Stomach smooth muscle (tissue), 2 donors: Measurements from ENCODE around the gene AZI2.

Source experiments
- H3K27ac ChIP-seq: one replicate; pipeline ENCODE4 v1.7.0; 2013; ENCODE audit warnings: mild to moderate bottlenecking, low read length, inconsistent platforms
- H3K27me3 ChIP-seq, 2 donors: one replicate each; pipeline ENCODE4 v1.7.0; 2013; ENCODE audit warnings: low read length in 2 of 2; ENCODE audit not compliant: insufficient read depth in 2 of 2, control insufficient read depth in 1 of 2
- H3K36me3 ChIP-seq, 2 donors: one replicate each; pipeline ENCODE4 v1.7.0; 2013; ENCODE audit warnings: low read length in 2 of 2; ENCODE audit not compliant: control insufficient read depth in 2 of 2, insufficient read depth in 2 of 2
- H3K4me1 ChIP-seq: one replicate; pipeline ENCODE4 v1.7.0; 2013; ENCODE audit warnings: low read length; ENCODE audit not compliant: control insufficient read depth, insufficient read depth
- H3K4me3 ChIP-seq, 2 donors: one replicate each; pipeline ENCODE4 v1.7.0; 2013; ENCODE audit warnings: low read length in 2 of 2
- H3K9ac ChIP-seq, 2 donors: one replicate each; pipeline ENCODE4 v1.7.0; 2013; ENCODE audit warnings: low read length in 2 of 2, mild to moderate bottlenecking in 1 of 2
- H3K9me3 ChIP-seq, 2 donors: one replicate each; pipeline ENCODE4 v1.7.0; 2013; ENCODE audit warnings: low read length in 2 of 2; ENCODE audit not compliant: control insufficient read depth in 2 of 2
- donor health status: healthy.
- donor health status: Pancreatic carcinoma.

Gene AZI2

DNA sequence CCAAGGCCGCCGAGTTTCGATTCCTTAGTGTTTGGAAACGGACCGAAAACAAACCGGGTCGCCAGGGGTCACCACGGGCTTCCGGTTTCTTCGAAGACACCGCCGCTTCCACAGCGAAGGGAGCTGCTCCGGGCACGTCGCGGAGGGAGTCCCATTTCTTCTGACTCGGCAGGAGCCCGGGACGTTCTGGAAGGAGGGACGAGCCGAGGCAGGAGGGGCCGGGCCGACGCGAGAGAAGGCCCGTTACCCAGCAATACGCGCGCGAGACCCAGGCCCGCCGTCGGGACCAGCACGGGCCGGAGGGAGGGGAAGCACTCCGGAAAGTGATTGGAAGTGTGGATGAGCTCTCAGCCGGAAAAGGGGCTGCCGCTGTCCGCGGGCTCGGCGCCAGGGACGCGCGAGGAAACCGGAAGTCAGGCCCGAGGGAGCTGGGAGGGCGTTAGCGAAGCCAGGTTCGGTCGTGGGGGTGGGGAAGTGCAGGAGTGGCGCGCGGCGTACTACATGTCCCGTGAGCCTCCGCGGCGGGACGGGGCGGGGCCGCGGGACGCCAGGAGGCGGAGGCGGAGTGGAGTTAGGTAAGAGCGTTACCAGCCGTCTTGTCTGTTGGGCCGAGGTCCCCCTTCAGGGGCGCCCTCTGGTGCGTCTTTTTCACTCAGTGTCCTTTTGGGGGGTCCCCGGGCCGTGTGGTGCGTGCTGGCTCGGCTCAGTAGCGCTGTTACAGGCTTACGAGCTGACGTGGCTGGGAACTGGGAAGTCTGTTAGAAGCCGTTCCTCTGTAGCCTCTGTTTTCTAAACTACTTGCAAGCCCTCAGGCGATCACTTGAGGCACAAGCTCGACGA lies at the start of gene AZI2, which contains the start of gene ZCWPW2:
TSS of gene AZI2 (minus strand) at position 196 of the 840 bp plus-strand sequence. CDS start 8,207 bp downstream, outside the sequence.
TSS of gene ZCWPW2 (plus strand) at position 93 of the 840 bp plus-strand sequence. CDS start 64,348 bp downstream, outside the sequence.
- Histone ChIP-seq H3K9ac (peak within 1 kb of the TSS; percentile 91 to 97), H3K4me1 (peaks cover 3% of the 10 kb centered on the region), H3K9me3 (no peaks in the 10 kb centered on the region), H3K27me3 (no peaks in the 10 kb centered on the region), H3K27ac (peak within 1 kb of the TSS; percentile 95), H3K36me3 (no peaks in the 10 kb centered on the region), H3K4me3 (peak within 1 kb of the TSS; percentile 86 to 94)

DNA sequence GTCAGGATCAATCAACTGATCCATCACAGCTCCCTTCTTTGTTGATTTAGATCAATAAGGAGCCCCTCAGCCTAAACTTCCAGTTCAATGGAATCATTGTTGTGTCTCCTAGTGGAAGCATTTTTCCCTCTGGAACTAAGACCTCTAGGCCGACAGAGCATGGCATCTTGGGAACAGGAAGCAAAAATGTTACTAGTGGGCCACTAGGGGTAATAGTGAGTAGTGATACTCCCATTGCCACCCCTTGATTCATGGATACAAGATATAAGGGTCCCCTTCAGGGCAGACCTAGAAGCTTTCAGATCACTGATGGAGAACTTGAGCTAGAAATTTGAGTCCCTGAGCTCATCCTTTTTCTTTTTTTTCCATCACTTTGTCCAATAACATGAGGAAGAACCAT lies 40.4 kb upstream of the AZI2 start:
- Histone ChIP-seq H3K9ac (no peak overlapping the region), H3K4me3 (no peak overlapping the region), H3K4me1 (no peaks in the 10 kb centered on the region), H3K9me3 (peaks cover 0 to 5% of the 10 kb centered on the region in 2 donors), H3K27ac (no peak overlapping the region), H3K27me3 (no peaks in the 10 kb centered on the region), H3K36me3 (no peaks in the 10 kb centered on the region)

DNA sequence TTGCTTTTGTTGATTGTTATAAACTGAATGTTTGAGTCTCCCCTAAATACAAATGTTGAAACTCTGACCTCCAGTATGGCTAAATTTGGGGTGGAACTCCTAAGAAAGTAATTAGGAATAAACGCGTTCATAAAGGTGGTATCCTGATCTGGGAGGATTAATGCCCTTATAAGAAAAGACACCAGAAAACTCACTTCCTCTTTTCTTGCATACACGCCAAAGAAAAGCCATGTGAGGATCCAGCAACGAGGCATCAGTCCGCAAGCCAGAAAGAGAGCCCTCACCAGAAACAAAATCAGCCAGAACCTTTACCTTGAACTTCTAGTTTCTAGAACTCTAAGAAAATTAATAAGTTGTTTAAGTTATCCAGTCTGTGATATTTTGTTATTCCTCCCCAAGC lies 37.4 kb upstream of the AZI2 start:
- H3K9me3 ChIP-seq, result no peaks in the 10 kb centered on the region
- no peak overlapping the region for H3K27ac ChIP-seq
- no peaks in the 10 kb centered on the region for H3K4me1 ChIP-seq
- no peaks in the 10 kb centered on the region for H3K27me3 ChIP-seq
- no peak overlapping the region for H3K4me3 ChIP-seq
- H3K36me3 ChIP-seq, result no peaks in the 10 kb centered on the region
- no peak overlapping the region for H3K9ac ChIP-seq

DNA sequence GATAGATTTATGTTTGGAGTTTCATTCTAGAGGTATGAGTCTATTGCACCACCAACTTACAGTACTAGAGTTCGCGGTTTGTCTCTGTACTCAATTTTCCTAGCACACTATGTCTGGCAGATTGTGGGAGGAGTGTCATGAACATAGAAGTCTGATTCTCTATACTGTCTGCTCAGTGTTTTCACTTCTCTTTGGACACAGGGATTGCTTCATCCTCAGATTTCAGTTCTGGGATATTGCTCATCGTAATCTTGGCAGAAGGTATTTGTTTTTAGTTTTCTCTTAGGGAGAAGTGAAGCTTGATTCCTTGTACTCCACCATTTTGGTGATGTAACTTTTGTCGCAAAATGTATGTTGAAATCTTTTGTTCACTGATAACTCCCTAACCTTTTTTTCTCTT lies 27.8 kb upstream of the AZI2 start:
- Histone ChIP-seq H3K9me3 (no peaks in the 10 kb centered on the region), H3K9ac (no peak overlapping the region), H3K27me3 (no peaks in the 10 kb centered on the region), H3K4me3 (no peak overlapping the region), H3K4me1 (no peaks in the 10 kb centered on the region), H3K27ac (no peak overlapping the region), H3K36me3 (no peaks in the 10 kb centered on the region)

GRCh38 chr3:28349469-28350000 lies 911 bp upstream of the AZI2 start:
- Histone ChIP-seq H3K9me3 (no peaks in the 10 kb centered on the region), H3K36me3 (no peaks in the 10 kb centered on the region), H3K27me3 (no peaks in the 10 kb centered on the region), H3K4me1 (peaks cover 3% of the 10 kb centered on the region), H3K4me3 (peak overlapping the region; percentile 86 to 94), H3K9ac (peak overlapping the region; percentile 91 to 97), H3K27ac (peak overlapping the region; percentile 95)

GRCh38 chr3:28348265-28348628 lies 377 bp downstream of the AZI2 start:
- Histone ChIP-seq H3K27ac (peak overlapping the region; percentile 95), H3K4me1 (peaks cover 3% of the 10 kb centered on the region), H3K9ac (peak overlapping the region; percentile 91 to 97), H3K36me3 (no peaks in the 10 kb centered on the region), H3K27me3 (no peaks in the 10 kb centered on the region), H3K4me3 (peak overlapping the region; percentile 86 to 94), H3K9me3 (no peaks in the 10 kb centered on the region)

- H3K9ac ChIP-seq, result peak overlapping the region; percentile 91 to 97
- no peaks in the 10 kb centered on the region for H3K27me3 ChIP-seq
- peaks cover 3% of the 10 kb centered on the region for H3K4me1 ChIP-seq
- H3K27ac ChIP-seq, result peak overlapping the region; percentile 95
- H3K36me3 ChIP-seq, result no peaks in the 10 kb centered on the region
- no peaks in the 10 kb centered on the region for H3K9me3 ChIP-seq
- H3K4me3 ChIP-seq, result peak overlapping the region; percentile 86 to 94
These were observed 1.0 kb downstream of the AZI2 start for GRCh38 chr3:28347374-28348264.

DNA sequence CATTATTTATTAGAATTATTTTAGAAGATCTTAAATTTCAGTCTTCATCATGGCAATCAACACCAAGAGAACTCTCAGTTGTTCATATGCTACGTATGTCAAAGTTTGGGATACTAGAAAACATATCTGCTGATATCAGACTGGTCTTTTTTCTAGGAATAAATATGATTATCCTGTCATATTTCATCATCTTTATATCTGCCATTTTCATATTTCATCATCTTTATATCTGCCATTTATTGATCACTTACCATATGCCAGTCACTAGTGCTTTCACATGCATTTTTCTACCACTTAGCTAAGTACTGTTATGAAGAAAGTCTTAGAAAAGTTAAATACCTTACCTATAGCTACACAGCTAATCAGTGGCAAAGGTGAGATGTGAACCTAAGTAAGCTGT lies 2.9 kb downstream of the AZI2 start:
- no peaks in the 10 kb centered on the region for H3K27me3 ChIP-seq
- H3K9ac ChIP-seq, result no peak overlapping the region
- no peak overlapping the region for H3K27ac ChIP-seq
- H3K9me3 ChIP-seq, result no peaks in the 10 kb centered on the region
- no peaks in the 10 kb centered on the region for H3K36me3 ChIP-seq
- H3K4me1 ChIP-seq, result peaks cover 3% of the 10 kb centered on the region
- peak overlapping the region in 1 of 2 donors; percentile 10 for H3K4me3 ChIP-seq

- Histone ChIP-seq H3K36me3 (peaks cover 0 to 6% of the 10 kb centered on the region in 2 donors), H3K9ac (no peak overlapping the region), H3K4me1 (peaks cover 3% of the 10 kb centered on the region)
These were observed 5.5 kb downstream of the AZI2 start for GRCh38 chr3:28343144-28343543.

GRCh38 chr3:28337230-28337629 lies 11.4 kb downstream of the AZI2 start:
- Histone ChIP-seq H3K9me3 (no peaks in the 10 kb centered on the region), H3K4me3 (no peak overlapping the region), H3K4me1 (no peaks in the 10 kb centered on the region), H3K9ac (no peak overlapping the region), H3K27me3 (no peaks in the 10 kb centered on the region), H3K27ac (no peak overlapping the region), H3K36me3 (peaks cover 0 to 21% of the 10 kb centered on the region in 2 donors)

More at GRCh38 chr3:28343144-28343543, 5.5 kb downstream of the AZI2 start:
- Histone ChIP-seq H3K27ac (no peak overlapping the region), H3K27me3 (no peaks in the 10 kb centered on the region), H3K4me3 (no peak overlapping the region), H3K9me3 (no peaks in the 10 kb centered on the region)
